B cell (primary cell): Measurements from ENCODE around the gene AIG1. TPM values are rescaled to one million over a fixed set of nuclear protein-coding genes. Genes with fewer than 3 reads are reported as not detected.

ENCODE experiments used
- ATAC-seq: fragments of 200-7000 bp; cut with Tn5 transposase; one replicate; pipeline ENCODE4 v1.10.0; 2021; ENCODE audit warnings: low read depth, mild to moderate bottlenecking, moderate number of reproducible peaks, moderate library complexity
- CTCF ChIA-PET: fragments of 350-600 bp; sonication (Branson Sonifier 250); formaldehyde crosslinking; loops from one replicate; lab custom pipeline; 2021; ENCODE audit warnings: antibody characterized with exemption, inconsistent platforms; lab: Charles Lee
- POLR2A ChIA-PET: fragments of 350-600 bp; sonication (Branson Sonifier 250); formaldehyde crosslinking; loops from one replicate; lab custom pipeline; 2021; ENCODE audit warnings: antibody characterized with exemption; lab: Charles Lee
- DNase-seq: peaks from one replicate; pipeline ENCODE4 v3.0.0; 2013
- H2AFZ ChIP-seq: 2 replicates; pipeline ENCODE4 v1.6.1; 2012; ENCODE audit warnings: mild to moderate bottlenecking, low read depth, low read length; ENCODE audit not compliant: insufficient read depth, poor library complexity, severe bottlenecking
- H3K27ac ChIP-seq, 2 donors: 1 replicate in 1 of 2; 2 replicates in 1 of 2; pipeline ENCODE4 v1.5.1; 2012 to 2013; ENCODE audit warnings: low read length in 2 of 2, mild to moderate bottlenecking in 2 of 2, moderate library complexity in 1 of 2
- H3K27me3 ChIP-seq, 4 experiments: fragments of 200-600 bp in 1 of 4; sonication (generic) in 1 of 4; replicated peaks in 1 of 4; 1 replicate in 2 of 4; 2 replicates in 2 of 4; pipeline versions ENCODE4 v1.6.1 to v1.7.0; 2013 to 2016; ENCODE audit warnings: low read length in 3 of 4, mild to moderate bottlenecking in 2 of 4, mixed read lengths in 1 of 4, moderate library complexity in 1 of 4; ENCODE audit not compliant: insufficient read depth in 4 of 4, control insufficient read depth in 3 of 4; ENCODE audit errors: control extremely low read depth in 1 of 4
- H3K36me3 ChIP-seq, 2 experiments: replicated peaks in 1 of 2; 1 replicate in 1 of 2; 2 replicates in 1 of 2; pipeline versions ENCODE4 v1.6.1 to v1.7.1; 2013; ENCODE audit warnings: low read length in 1 of 2; ENCODE audit not compliant: insufficient read depth in 2 of 2, control insufficient read depth in 1 of 2; ENCODE audit errors: control extremely low read depth in 1 of 2, extremely low read depth in 1 of 2
- H3K4me1 ChIP-seq, 2 donors: fragments of 200-600 bp in 1 of 2; sonication (generic) in 1 of 2; 1 replicate in 1 of 2; 2 replicates in 1 of 2; pipeline versions ENCODE4 v1.5.1 to v1.6.1; 2013 to 2017; ENCODE audit warnings: low read length in 2 of 2; ENCODE audit not compliant: control insufficient read depth in 2 of 2, insufficient read depth in 2 of 2
- H3K4me2 ChIP-seq: replicated peaks from 2 replicates; pipeline ENCODE3; 2012; ENCODE audit warnings: mild to moderate bottlenecking, low read depth, low read length; ENCODE audit not compliant: poor library complexity, severe bottlenecking
- H3K4me3 ChIP-seq, 5 experiments: fragments of 200-600 bp in 1 of 5; sonication (generic) in 1 of 5; 1 replicate in 3 of 5; 2 replicates in 2 of 5; pipeline versions ENCODE4 v1.5.1 to v1.7.0; 2011 to 2016; ENCODE audit warnings: low read length in 4 of 5, mild to moderate bottlenecking in 4 of 5, low read depth in 2 of 5, control low read depth in 1 of 5, moderate library complexity in 1 of 5; ENCODE audit not compliant: insufficient read depth in 1 of 5; ENCODE audit errors: control extremely low read depth in 1 of 5, extremely low read depth in 1 of 5
- H3K79me2 ChIP-seq: fragments of 200-600 bp; sonication (generic); one replicate; pipeline ENCODE4 v1.6.0; 2016; ENCODE audit warnings: low read length; ENCODE audit not compliant: control insufficient read depth, insufficient read depth
- H3K9ac ChIP-seq: fragments of 200-600 bp; sonication (generic); 2 replicates; pipeline ENCODE4 v1.6.1; 2017; ENCODE audit warnings: mild to moderate bottlenecking, low read length, moderate library complexity
- H3K9me3 ChIP-seq, 3 donors: one replicate each; pipeline versions ENCODE4 v1.6.1 to v1.7.1; 2013; ENCODE audit warnings: low read length in 2 of 3; ENCODE audit not compliant: control insufficient read depth in 2 of 3, insufficient read depth in 1 of 3; ENCODE audit errors: control extremely low read depth in 1 of 3
- H4K20me1 ChIP-seq: 2 replicates; pipeline ENCODE4 v1.6.0; 2012; ENCODE audit warnings: mild to moderate bottlenecking, low read length; ENCODE audit not compliant: insufficient read depth, control insufficient read depth, poor library complexity, severe bottlenecking
- H3K27ac Mint-ChIP-seq: one replicate; pipeline ENCODE4 v1.8.0; 2021; ENCODE audit warnings: mixed read lengths
- H3K27me3 Mint-ChIP-seq: one replicate; pipeline ENCODE4 v1.8.0; 2021; ENCODE audit warnings: mixed read lengths
- H3K4me1 Mint-ChIP-seq: one replicate; pipeline ENCODE4 v1.8.0; 2021; ENCODE audit warnings: mixed read lengths
- H3K4me3 Mint-ChIP-seq: one replicate; pipeline ENCODE4 v1.8.0; 2021; ENCODE audit warnings: mixed read lengths
- H3K9me3 Mint-ChIP-seq: one replicate; pipeline ENCODE4 v1.8.0; 2022; ENCODE audit warnings: mixed read lengths; ENCODE audit not compliant: insufficient read depth
- CTCF ChIP-seq: fragments of 200-600 bp; IDR thresholded peaks from one replicate; pipeline ENCODE4 v1.8.0; 2022; ENCODE audit warnings: antibody characterized with exemption, mild to moderate bottlenecking
- EZH2 ChIP-seq: IDR thresholded peaks from 2 replicates; pipeline ENCODE4 v1.6.1; 2012; ENCODE audit warnings: borderline replicate concordance, low read depth, mild to moderate bottlenecking, moderate library complexity, low read length; ENCODE audit not compliant: insufficient read depth, poor library complexity, severe bottlenecking
- WGBS: methylation state at CpG from one replicate; pipeline ENCODE4 v1.1.5; 2013; ENCODE audit warnings: missing lambda C conversion rate; ENCODE audit not compliant: insufficient coverage; 5-methylcytosine and 5-hydroxymethylcytosine counted together
- intact Hi-C: fragments of 100-400 bp; cut with micrococcal nuclease; formaldehyde crosslinking; loops from one replicate; pipeline ENCODE4 v1.10.0; 2022
- polyA plus RNA-seq: library from polyadenylated mRNA; depleted of rRNA; stranded (reverse); fragments of >200 nt; gene quantifications from 2 replicates; pipeline ENCODE4 v1.2.3, GENCODE V29; 2012
- total RNA-seq, 2 donors: library from RNA; stranded (reverse); fragments of 120-200 nt in 1 of 2; gene quantifications; 1 replicate in 1 of 2; 2 replicates in 1 of 2; pipeline versions ENCODE4 v1.2.3 to v1.2.4, GENCODE V29; 2013 to 2022

AIG1 gene
- total and polyA plus RNA-seq, 2 donors (not counting 1 experiment from before 2014, with no cell fraction given), result 7.0 to 9.0 TPM

- no peak overlapping the region for H3K9ac ChIP-seq
- ChIA-PET POLR2A (no interaction called here), CTCF (interaction anchor here (0.5 kb wide), 1 partner anchor 12 kb away, joined by 3 read pairs; no protein-coding TSS in a partner anchor)
- no peaks in the 10 kb centered on the region for H3K36me3 ChIP-seq
- no peak overlapping the region for H3K4me3 ChIP-seq
- DNase-seq (no peak), ATAC-seq (no peak)
- H4K20me1 ChIP-seq, result no peaks in the 10 kb centered on the region
- H3K4me1 ChIP-seq, result no peaks in the 10 kb centered on the region
- no peaks in the 10 kb centered on the region for H3K9me3 Mint-ChIP-seq
- WGBS, result 93% methylated on average over 3 of the region's 3 CpGs
- intact Hi-C loops, result no loop called here
- TF ChIP-seq CTCF, result no peak
- TF ChIP-seq EZH2, result no peak
- H3K27me3 Mint-ChIP-seq, result no peaks in the 10 kb centered on the region
- no peak overlapping the region for H3K27ac Mint-ChIP-seq
- no peaks in the 10 kb centered on the region for H3K9me3 ChIP-seq
- no peaks in the 10 kb centered on the region for H3K79me2 ChIP-seq
- no peak overlapping the region for H3K27ac ChIP-seq
- H2AFZ ChIP-seq, result no peak overlapping the region
- no peak overlapping the region for H3K4me3 Mint-ChIP-seq
- no peaks in the 10 kb centered on the region for H3K27me3 ChIP-seq
- H3K4me1 Mint-ChIP-seq, result no peaks in the 10 kb centered on the region
- H3K4me2 ChIP-seq, result no peak overlapping the region
These were observed 97.5 kb downstream of the AIG1 start for GRCh38 chr6:143158113-143158581.

GRCh38 chr6:143159001-143159400 lies 98.3 kb downstream of the AIG1 start:
- POLR2A ChIA-PET, result no interaction called here
- DNase-seq (no peak), ATAC-seq (no peak)
- H3K27ac Mint-ChIP-seq, result no peak overlapping the region
- H3K27ac ChIP-seq, result no peak overlapping the region
- WGBS, result no CpG with 5 or more reads among the region's 1 CpG
- H3K36me3 ChIP-seq, result no peaks in the 10 kb centered on the region
- no peaks in the 10 kb centered on the region for H3K79me2 ChIP-seq
- TF ChIP-seq CTCF, result no peak
- no peak for TF ChIP-seq EZH2
- no peak overlapping the region for H3K4me3 ChIP-seq
- H3K9me3 ChIP-seq, result no peaks in the 10 kb centered on the region
- H3K27me3 ChIP-seq, result no peaks in the 10 kb centered on the region
- intact Hi-C loops, result no loop called here
- no peaks in the 10 kb centered on the region for H4K20me1 ChIP-seq
- CTCF ChIA-PET, result no interaction called here
- H3K4me1 Mint-ChIP-seq, result no peaks in the 10 kb centered on the region
- H2AFZ ChIP-seq, result no peak overlapping the region
- H3K4me1 ChIP-seq, result no peaks in the 10 kb centered on the region
- no peaks in the 10 kb centered on the region for H3K27me3 Mint-ChIP-seq
- no peaks in the 10 kb centered on the region for H3K9me3 Mint-ChIP-seq
- no peak overlapping the region for H3K4me2 ChIP-seq
- no peak overlapping the region for H3K9ac ChIP-seq
- no peak overlapping the region for H3K4me3 Mint-ChIP-seq
